Naive thymus-derived CD4-positive, alpha-beta T cell (primary cell): ENCODE measurements around the gene FLNC. TPM values are rescaled to one million over a fixed set of nuclear protein-coding genes. Genes with fewer than 3 reads are reported as not detected.
A peak's percentile ranks its signal among the peaks of the same experiment; 100 is the strongest.

ENCODE experiments used
- ATAC-seq: fragments of 150-1000 bp; cut with Tn5 transposase; 2 replicates; pipeline ENCODE4 v1.10.0; 2021; ENCODE audit warnings: mild to moderate bottlenecking, moderate library complexity
- CTCF ChIA-PET: fragments of 350-600 bp; sonication (Branson Sonifier 250); formaldehyde crosslinking; loops from one replicate; lab custom pipeline; 2021; ENCODE audit warnings: antibody characterized with exemption; lab: Charles Lee
- POLR2A ChIA-PET: fragments of 350-600 bp; sonication (Branson Sonifier 250); formaldehyde crosslinking; loops from one replicate; lab custom pipeline; 2021; ENCODE audit warnings: antibody characterized with exemption, inconsistent platforms; lab: Charles Lee
- DNase-seq, 9 donors: peaks; one replicate each; pipeline versions ENCODE4 v3.0.0 to v3.0.0-alpha.2; 2020 to 2022; ENCODE audit warnings: mixed read lengths in 1 of 9
- H3K27ac ChIP-seq: one replicate; pipeline ENCODE4 v1.7.0; 2013; ENCODE audit warnings: mild to moderate bottlenecking, low read depth, low read length, moderate library complexity
- H3K27me3 ChIP-seq, 2 donors: one replicate each; pipeline ENCODE4 v1.7.0; 2013; ENCODE audit warnings: low read length in 2 of 2, mild to moderate bottlenecking in 2 of 2, moderate library complexity in 2 of 2; ENCODE audit not compliant: control insufficient read depth in 2 of 2, insufficient read depth in 2 of 2
- H3K36me3 ChIP-seq, 3 experiments: 1 replicate in 2 of 3; 2 replicates in 1 of 3; pipeline ENCODE4 v1.7.0; 2013; ENCODE audit warnings: low read length in 3 of 3, mild to moderate bottlenecking in 3 of 3, moderate library complexity in 1 of 3; ENCODE audit not compliant: insufficient read depth in 3 of 3, control insufficient read depth in 2 of 3
- H3K4me1 ChIP-seq, 2 donors: one replicate each; pipeline ENCODE4 v1.7.0; 2013; ENCODE audit warnings: low read length in 2 of 2, mild to moderate bottlenecking in 2 of 2, moderate library complexity in 1 of 2; ENCODE audit not compliant: control insufficient read depth in 2 of 2, insufficient read depth in 2 of 2
- H3K4me3 ChIP-seq: 2 replicates; pipeline ENCODE4 v1.7.0; 2013; ENCODE audit warnings: mild to moderate bottlenecking, low read length
- H3K9me3 ChIP-seq, 3 experiments: 1 replicate in 2 of 3; 2 replicates in 1 of 3; pipeline ENCODE4 v1.7.0; 2013; ENCODE audit warnings: low read length in 3 of 3; ENCODE audit not compliant: control insufficient read depth in 2 of 3
- H3K27ac Mint-ChIP-seq, 9 donors: one replicate each; pipeline ENCODE4 v1.8.0; 2020 to 2022; ENCODE audit warnings: mixed read lengths in 9 of 9, mild to moderate bottlenecking in 8 of 9, moderate library complexity in 5 of 9, inconsistent platforms in 2 of 9
- H3K27me3 Mint-ChIP-seq, 5 donors: one replicate each; pipeline ENCODE4 v1.8.0; 2021 to 2022; ENCODE audit warnings: mixed read lengths in 5 of 5, mild to moderate bottlenecking in 1 of 5
- H3K36me3 Mint-ChIP-seq, 5 donors: one replicate each; pipeline ENCODE4 v1.8.0; 2020 to 2022; ENCODE audit warnings: mixed read lengths in 5 of 5, mild to moderate bottlenecking in 3 of 5, inconsistent platforms in 1 of 5
- H3K4me1 Mint-ChIP-seq, 7 donors: one replicate each; pipeline ENCODE4 v1.8.0; 2020 to 2022; ENCODE audit warnings: mixed read lengths in 7 of 7, mild to moderate bottlenecking in 3 of 7, inconsistent platforms in 1 of 7
- H3K4me3 Mint-ChIP-seq, 10 donors: one replicate each; pipeline ENCODE4 v1.8.0; 2020 to 2022; ENCODE audit warnings: mild to moderate bottlenecking in 10 of 10, mixed read lengths in 10 of 10, moderate library complexity in 6 of 10, inconsistent platforms in 2 of 10
- H3K9me3 Mint-ChIP-seq, 11 donors: one replicate each; pipeline ENCODE4 v1.8.0; 2020 to 2022; ENCODE audit warnings: mixed read lengths in 11 of 11, mild to moderate bottlenecking in 4 of 11, inconsistent platforms in 1 of 11, moderate library complexity in 1 of 11
- intact Hi-C, 2 donors: fragments of 100-400 bp; cut with micrococcal nuclease; formaldehyde crosslinking; loops; one replicate each; pipeline ENCODE4 v1.15.1; 2023
- polyA plus RNA-seq, 2 donors: library from polyadenylated mRNA; unstranded; fragments of 300-500 nt; fragmentation: Illumina TruSeq; gene quantifications; one replicate each; pipeline ENCODE4 v1.2.3, GENCODE V29; 2021
- total RNA-seq, 6 experiments: library from RNA in 5 of 6; stranded (reverse) in 5 of 6; gene quantifications; 1 replicate in 5 of 6; 2 replicates in 1 of 6; pipeline ENCODE4 v1.2.3 and lab custom pipeline; 2021 to 2026

The FLNC gene
- total RNA-seq = under 1 TPM in 2 of 5 experiments, not detected in 3; 0.05 to 0.19 TPM
- polyA plus RNA-seq = not detected
- not detected for total RNA-seq (lab: John Stamatoyannopoulos, UW)

DNA sequence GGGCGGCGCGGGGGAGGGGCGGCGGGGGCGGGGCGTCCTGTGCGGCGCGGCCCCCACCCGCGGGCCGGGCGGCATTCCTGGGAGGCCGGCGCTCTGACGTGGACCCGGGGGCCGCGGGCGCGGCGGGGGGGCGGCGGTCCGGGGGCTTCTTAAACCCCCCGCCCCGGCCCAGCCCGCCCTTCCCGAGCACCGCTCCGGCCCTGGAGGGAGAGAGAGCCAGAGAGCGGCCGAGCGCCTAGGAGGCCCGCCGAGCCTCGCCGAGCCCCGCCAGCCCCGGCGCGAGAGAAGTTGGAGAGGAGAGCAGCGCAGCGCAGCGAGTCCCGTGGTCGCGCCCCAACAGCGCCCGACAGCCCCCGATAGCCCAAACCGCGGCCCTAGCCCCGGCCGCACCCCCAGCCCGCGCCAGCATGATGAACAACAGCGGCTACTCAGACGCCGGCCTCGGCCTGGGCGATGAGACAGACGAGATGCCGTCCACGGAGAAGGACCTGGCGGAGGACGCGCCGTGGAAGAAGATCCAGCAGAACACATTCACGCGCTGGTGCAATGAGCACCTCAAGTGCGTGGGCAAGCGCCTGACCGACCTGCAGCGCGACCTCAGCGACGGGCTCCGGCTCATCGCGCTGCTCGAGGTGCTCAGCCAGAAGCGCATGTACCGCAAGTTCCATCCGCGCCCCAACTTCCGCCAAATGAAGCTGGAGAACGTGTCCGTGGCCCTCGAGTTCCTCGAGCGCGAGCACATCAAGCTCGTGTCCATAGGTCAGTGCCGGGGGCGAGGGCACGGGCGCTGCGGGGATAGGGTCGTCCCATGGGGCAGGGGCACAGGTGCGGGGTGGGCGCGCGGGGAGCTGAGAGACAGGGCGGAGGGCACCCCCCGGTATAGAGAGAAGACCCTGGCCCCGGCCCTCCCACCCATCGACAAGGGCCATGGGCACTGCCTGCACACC lies at the start of gene FLNC:
Gene FLNC (plus strand): TSS at position 176 of the 947 bp plus-strand sequence. CDS start 232 bp downstream, at position 408.
- Histone ChIP-seq H3K36me3 (no peaks in the 10 kb centered on the region), H3K9me3 (no peaks in the 10 kb centered on the region), H3K27ac (no peak within 1 kb of the TSS), H3K27me3 (peaks cover 3 to 15% of the 10 kb centered on the region in 2 donors), H3K4me3 (peak within 1 kb of the TSS; percentile 53), H3K4me1 (peaks cover 0 to 9% of the 10 kb centered on the region in 2 donors)
- DNase-seq (peak in 8 of 9 donors; percentile 11 to 39 (median 32)), ATAC-seq (peak; percentile 60)
- Mint-ChIP-seq H3K9me3 (no peaks in the 10 kb centered on the region), H3K27ac (peak within 1 kb of the TSS in 2 of 9 donors; percentile 15 to 70), H3K36me3 (no peaks in the 10 kb centered on the region), H3K4me1 (peaks cover 5 to 18% (median 13%) of the 10 kb centered on the region in 7 donors), H3K27me3 (peaks cover 26 to 64% (median 30%) of the 10 kb centered on the region in 5 donors), H3K4me3 (peak within 1 kb of the TSS; percentile 70 to 86 (median 80))
- ChIA-PET CTCF (no interaction called here), POLR2A (interaction anchor here (1.1 kb wide), 1 partner anchor 91 kb away, joined by 4 read pairs; the partner anchor contains the start of gene CALU)
- intact Hi-C loops = no loop called here

GRCh38 chr7:128781126-128781525 lies 49.1 kb upstream of the FLNC start:
- Histone ChIP-seq H3K9me3 (no peaks in the 10 kb centered on the region), H3K36me3 (no peaks in the 10 kb centered on the region), H3K27me3 (no peaks in the 10 kb centered on the region), H3K27ac (no peak overlapping the region), H3K4me1 (no peaks in the 10 kb centered on the region), H3K4me3 (no peak overlapping the region)
- CTCF ChIA-PET = no interaction called here
- DNase-seq (no peak), ATAC-seq (no peak)
- Mint-ChIP-seq H3K4me3 (no peak overlapping the region), H3K9me3 (peaks cover 0 to 16% (median 10%) of the 10 kb centered on the region in 11 donors), H3K27me3 (peaks cover 0 to 13% (median 0%) of the 10 kb centered on the region in 5 donors), H3K27ac (no peak overlapping the region), H3K4me1 (no peaks in the 10 kb centered on the region), H3K36me3 (peaks cover 0 to 5% (median 0%) of the 10 kb centered on the region in 5 donors)
- intact Hi-C loops = no loop called here
- POLR2A ChIA-PET = interaction anchor here (0.8 to 1.2 kb wide), 2 partner anchors 10 to 11 kb away, joined by 4 to 5 read pairs; no protein-coding TSS in a partner anchor

GRCh38 chr7:128781851-128782250 lies 48.4 kb upstream of the FLNC start:
- Mint-ChIP-seq H3K27ac (no peak overlapping the region), H3K9me3 (peaks cover 0 to 16% (median 10%) of the 10 kb centered on the region in 11 donors), H3K4me3 (no peak overlapping the region), H3K4me1 (no peaks in the 10 kb centered on the region), H3K27me3 (peaks cover 0 to 20% (median 0%) of the 10 kb centered on the region in 5 donors), H3K36me3 (peaks cover 0 to 5% (median 0%) of the 10 kb centered on the region in 5 donors)
- ChIA-PET POLR2A (interaction anchor here (0.8 to 1.2 kb wide), 2 partner anchors 9 to 11 kb away, joined by 4 to 5 read pairs; no protein-coding TSS in a partner anchor), CTCF (no interaction called here)
- ATAC-seq (no peak), DNase-seq (no peak)
- intact Hi-C loops = no loop called here
- Histone ChIP-seq H3K36me3 (no peaks in the 10 kb centered on the region), H3K27ac (no peak overlapping the region), H3K4me3 (no peak overlapping the region), H3K9me3 (no peaks in the 10 kb centered on the region), H3K27me3 (no peaks in the 10 kb centered on the region), H3K4me1 (no peaks in the 10 kb centered on the region)

- CTCF ChIA-PET = no interaction called here
- H3K4me3 Mint-ChIP-seq = no peak overlapping the region
- H3K27ac ChIP-seq = no peak overlapping the region
- peaks cover 0 to 5% (median 0%) of the 10 kb centered on the region in 7 donors for H3K4me1 Mint-ChIP-seq
- no peak overlapping the region for H3K4me3 ChIP-seq
- H3K36me3 Mint-ChIP-seq = no peaks in the 10 kb centered on the region
- no peaks in the 10 kb centered on the region for H3K27me3 ChIP-seq
- no peaks in the 10 kb centered on the region for H3K9me3 ChIP-seq
- H3K27me3 Mint-ChIP-seq = peaks cover 0 to 26% (median 0%) of the 10 kb centered on the region in 5 donors
- ATAC-seq (no peak), DNase-seq (no peak)
- H3K4me1 ChIP-seq = no peaks in the 10 kb centered on the region
- no peak overlapping the region for H3K27ac Mint-ChIP-seq
- H3K36me3 ChIP-seq = no peaks in the 10 kb centered on the region
- POLR2A ChIA-PET = interaction anchor here (0.5 kb wide), 1 partner anchor 44 kb away, joined by 3 read pairs; the partner anchor contains the start of gene CALU
- intact Hi-C loops = no loop called here
- H3K9me3 Mint-ChIP-seq = peaks cover 0 to 2% (median 0%) of the 10 kb centered on the region in 11 donors
Measured at GRCh38 chr7:128783143-128783861, 46.9 kb upstream of the FLNC start.

DNA sequence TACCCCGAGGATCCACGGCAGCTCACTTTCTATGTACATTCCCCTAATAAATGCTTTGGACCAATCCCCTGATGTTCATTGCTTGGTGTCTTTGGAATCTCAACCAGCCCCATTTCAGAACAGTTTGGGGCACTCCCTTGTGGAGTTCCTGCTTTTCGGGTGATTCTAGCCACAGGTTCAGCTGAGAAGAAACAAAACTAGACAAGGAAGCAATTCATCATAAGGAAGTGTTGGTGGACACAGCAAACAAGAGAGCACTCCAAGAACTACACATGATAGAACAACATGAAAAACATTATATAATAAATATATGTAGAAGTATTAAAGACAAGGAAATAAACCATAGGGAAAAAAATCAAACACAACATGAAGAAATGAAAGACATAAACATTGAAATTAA lies 44.5 kb upstream of the FLNC start:
- CTCF ChIA-PET = no interaction called here
- Mint-ChIP-seq H3K9me3 (no peaks in the 10 kb centered on the region), H3K4me1 (peaks cover 4 to 19% (median 6%) of the 10 kb centered on the region in 7 donors), H3K4me3 (no peak overlapping the region), H3K27ac (peak overlapping the region in 1 of 9 donors; percentile 4), H3K36me3 (no peaks in the 10 kb centered on the region), H3K27me3 (peaks cover 0 to 48% (median 0%) of the 10 kb centered on the region in 5 donors)
- H3K27me3 ChIP-seq = no peaks in the 10 kb centered on the region
- H3K9me3 ChIP-seq = no peaks in the 10 kb centered on the region
- POLR2A ChIA-PET = no interaction called here
- intact Hi-C loops = no loop called here
- no peak overlapping the region for H3K27ac ChIP-seq
- no peaks in the 10 kb centered on the region for H3K4me1 ChIP-seq
- H3K4me3 ChIP-seq = no peak overlapping the region
- DNase-seq (no peak), ATAC-seq (no peak)
- no peaks in the 10 kb centered on the region for H3K36me3 ChIP-seq
